HG03565 (cell line): ENCODE data around the gene KCNG2.

Experiments
- ATAC-seq: cut with Tn5 transposase; IDR thresholded peaks from one replicate; pipeline ENCODE4 v1.9.1; 2021; ENCODE audit warnings: mild to moderate bottlenecking, moderate library complexity; ENCODE audit not compliant: unreplicated experiment

Gene KCNG2

GRCh38 chr18:79902075-79902474 is 104.3 kb downstream of the KCNG2 start:
- ATAC-seq, result no peak

GRCh38 chr18:79902640-79903039 is 104.9 kb downstream of the KCNG2 start:
- no peak for ATAC-seq

- ATAC-seq, result no peak
These were observed 105.4 kb downstream of the KCNG2 start for GRCh38 chr18:79903071-79903635.

GRCh38 chr18:79903787-79904356 is 106.1 kb downstream of the KCNG2 start:
- ATAC-seq, result no peak

- ATAC-seq, result no peak
These were observed 106.8 kb downstream of the KCNG2 start for GRCh38 chr18:79904357-79905147.

GRCh38 chr18:79905389-79905911 is 107.7 kb downstream of the KCNG2 start:
- ATAC-seq, result no peak

GRCh38 chr18:79905993-79906392 is 108.3 kb downstream of the KCNG2 start:
- ATAC-seq, result no peak

- ATAC-seq, result no peak
These were observed 109.0 kb downstream of the KCNG2 start for GRCh38 chr18:79906706-79907105.

GRCh38 chr18:79910563-79911343 is 113.0 kb downstream of the KCNG2 start:
- no peak for ATAC-seq

- no peak for ATAC-seq
These were observed 113.9 kb downstream of the KCNG2 start for GRCh38 chr18:79911344-79912270.

GRCh38 chr18:79912409-79912991 is 114.8 kb downstream of the KCNG2 start:
- no peak for ATAC-seq

- ATAC-seq, result no peak
These were observed 115.5 kb downstream of the KCNG2 start for GRCh38 chr18:79912994-79913831.

GRCh38 chr18:79914614-79915160 is 116.9 kb downstream of the KCNG2 start:
- no peak for ATAC-seq

- no peak for ATAC-seq
These were observed 117.7 kb downstream of the KCNG2 start for GRCh38 chr18:79915161-79916127.

GRCh38 chr18:79916128-79916494 is 118.4 kb downstream of the KCNG2 start:
- no peak for ATAC-seq

GRCh38 chr18:79916546-79917168 is 118.9 kb downstream of the KCNG2 start:
- ATAC-seq, result no peak
